ENCODE results near the gene CELSR2.

The CELSR2 gene

GRCh38 chr1:109252893-109253802, 3.8 kb downstream of the CELSR2 start:
- peak in 1 of 3 experiments; percentile 33 for DNase-seq

- DNase-seq = peak in 1 of 3 experiments; percentile 33
These were observed 4.7 kb downstream of the CELSR2 start for GRCh38 chr1:109253803-109254620.

- DNase-seq = peak in 1 of 3 experiments; percentile 8
These were observed 5.3 kb downstream of the CELSR2 start for GRCh38 chr1:109254621-109255096.

GRCh38 chr1:109255097-109255651, 5.8 kb downstream of the CELSR2 start:
- DNase-seq = peak in 1 of 3 experiments; percentile 23

- DNase-seq = no peak
These were observed 6.3 kb downstream of the CELSR2 start for GRCh38 chr1:109255678-109256077.

GRCh38 chr1:109256085-109256484, 6.7 kb downstream of the CELSR2 start:
- DNase-seq = no peak

- no peak for DNase-seq
These were observed 7.8 kb downstream of the CELSR2 start for GRCh38 chr1:109256971-109257681.

GRCh38 chr1:109257682-109258421, 8.5 kb downstream of the CELSR2 start:
- peak in 2 of 3 experiments; percentile 55 to 69 for DNase-seq

- DNase-seq = peak in 2 of 3 experiments; percentile 63 to 79
These were observed 9.4 kb downstream of the CELSR2 start for GRCh38 chr1:109258481-109259466.

GRCh38 chr1:109259674-109260557, 10.6 kb downstream of the CELSR2 start:
- peak in 2 of 3 experiments; percentile 69 to 77 for DNase-seq

- DNase-seq = peak in 1 of 3 experiments; percentile 6
These were observed 11.7 kb downstream of the CELSR2 start for GRCh38 chr1:109261006-109261405.

GRCh38 chr1:109261578-109261977, 12.2 kb downstream of the CELSR2 start:
- DNase-seq = no peak

GRCh38 chr1:109262231-109263055, 13.1 kb downstream of the CELSR2 start:
- no peak for DNase-seq

- DNase-seq = peak in 1 of 3 experiments; percentile 92
These were observed 13.9 kb downstream of the CELSR2 start for GRCh38 chr1:109263234-109263596.

- DNase-seq = peak; percentile 10 to 92 (median 92)
These were observed 14.4 kb downstream of the CELSR2 start for GRCh38 chr1:109263597-109264378.

- DNase-seq = no peak
These were observed 15.0 kb downstream of the CELSR2 start for GRCh38 chr1:109264379-109264755.

- DNase-seq = no peak
These were observed 15.7 kb downstream of the CELSR2 start for GRCh38 chr1:109265016-109265415.

Data from NCI-H1417 (cell line).